Right kidney (tissue), 1 donor: ENCODE results near the gene MON2.

Experiments used
- DNase-seq: peaks from one replicate; pipeline ENCODE4 v3.0.0-alpha.2; 2016

MON2 gene

GRCh38 chr12:62618319-62618718 is 151.7 kb downstream of the MON2 start:
- no peak for DNase-seq

- no peak for DNase-seq
These were observed 152.3 kb downstream of the MON2 start for GRCh38 chr12:62618930-62619329.

GRCh38 chr12:62621101-62621638 is 154.5 kb downstream of the MON2 start:
- no peak for DNase-seq

- no peak for DNase-seq
These were observed 155.6 kb downstream of the MON2 start for GRCh38 chr12:62622177-62622576.

- DNase-seq = no peak
These were observed 158.6 kb downstream of the MON2 start for GRCh38 chr12:62625228-62625627.

GRCh38 chr12:62627181-62627580 is 160.6 kb downstream of the MON2 start:
- no peak for DNase-seq

- no peak for DNase-seq
These were observed 162.8 kb downstream of the MON2 start for GRCh38 chr12:62629413-62629812.

GRCh38 chr12:62629971-62630739 is 163.5 kb downstream of the MON2 start:
- no peak for DNase-seq

- DNase-seq = peak; percentile 88
These were observed 165.1 kb downstream of the MON2 start for GRCh38 chr12:62631471-62632410.

- no peak for DNase-seq
These were observed 165.8 kb downstream of the MON2 start for GRCh38 chr12:62632411-62632918.

- no peak for DNase-seq
These were observed 169.0 kb downstream of the MON2 start for GRCh38 chr12:62635649-62636048.

- DNase-seq = no peak
These were observed 171.1 kb downstream of the MON2 start for GRCh38 chr12:62637679-62638078.

GRCh38 chr12:62640910-62641448 is 174.4 kb downstream of the MON2 start:
- no peak for DNase-seq

GRCh38 chr12:62642486-62642885 is 175.9 kb downstream of the MON2 start:
- no peak for DNase-seq

GRCh38 chr12:62643486-62643885 is 176.9 kb downstream of the MON2 start:
- DNase-seq = no peak

- no peak for DNase-seq
These were observed 179.9 kb downstream of the MON2 start for GRCh38 chr12:62646566-62646965.

GRCh38 chr12:62647586-62647985 is 181.0 kb downstream of the MON2 start:
- no peak for DNase-seq

- DNase-seq = no peak
These were observed 182.9 kb downstream of the MON2 start for GRCh38 chr12:62649412-62650138.
